GM12878 (cell line): ENCODE measurements around the gene SORCS2. TPM values are rescaled to one million over a fixed set of nuclear protein-coding genes. Genes with fewer than 3 reads are reported as not detected.

Experiments used
- ATAC-seq: fragments of 200-7000 bp; cut with Tn5 transposase; 3 replicates; pipeline ENCODE4 v1.9.1; 2020; ENCODE audit warnings: mild to moderate bottlenecking, moderate library complexity
- BruUV-seq: library from RNA; stranded (reverse); fragments of 400-500 nt; replicated peaks from 2 replicates; lab custom pipeline; 2021; lab: Mats Ljungman, UMichigan
- CTCF ChIA-PET: fragments of 300-600 bp; sonication (Branson Sonifier 250); formaldehyde crosslinking; extraction: SDS; loops from one replicate; lab custom pipeline; 2021; ENCODE audit warnings: inconsistent platforms; lab: Yijun Ruan, JAX
- POLR2A ChIA-PET: fragments of 350-600 bp; formaldehyde crosslinking; extraction: SDS; loops from one replicate; lab custom pipeline; 2021; ENCODE audit warnings: inconsistent platforms; lab: Charles Lee
- RAD21 ChIA-PET: fragments of 300-600 bp; sonication (Branson Sonifier 250); formaldehyde crosslinking; loops from one replicate; lab custom pipeline; 2023; ENCODE audit warnings: antibody characterized with exemption; ENCODE audit not compliant: unreplicated experiment; lab: Charles Lee
- SMC1A ChIA-PET: fragments of 300-600 bp; sonication (Branson Sonifier 250); formaldehyde crosslinking; loops from one replicate; lab custom pipeline; 2023; ENCODE audit not compliant: unreplicated experiment, uncharacterized antibody; lab: Charles Lee
- DNase-seq: peaks from one replicate; pipeline ENCODE4 v3.0.0-alpha.2; 2011; ENCODE audit warnings: low read depth, low spot score
- FAIRE-seq: peaks from 3 replicates; lab custom pipeline; 2011; peaks lifted over from hg19 to GRCh38; lab: Jason Lieb, UNC
- H2AFZ ChIP-seq: 2 replicates; pipeline ENCODE4 v1.6.0; 2011; ENCODE audit warnings: low read depth, low read length, control low read depth; ENCODE audit not compliant: control insufficient read depth
- H3K27ac ChIP-seq: 2 replicates; pipeline ENCODE4 v1.5.1; 2011; ENCODE audit warnings: control low read depth; ENCODE audit not compliant: control insufficient read depth, insufficient read depth
- H3K27me3 ChIP-seq, 2 experiments: replicated peaks in 1 of 2; 2 replicates each; pipeline versions ENCODE4 v1.6.0 to v1.6.1; 2011; ENCODE audit warnings: low read length in 1 of 2; ENCODE audit not compliant: control insufficient read depth in 2 of 2, insufficient read depth in 2 of 2
- H3K36me3 ChIP-seq, 2 experiments: 2 replicates each; pipeline ENCODE4 v1.5.1; 2011; ENCODE audit warnings: low read length in 1 of 2; ENCODE audit not compliant: control insufficient read depth in 2 of 2, insufficient read depth in 2 of 2
- H3K4me1 ChIP-seq: 2 replicates; pipeline ENCODE4 v1.6.1; 2011; ENCODE audit warnings: mild to moderate bottlenecking, low read length, moderate library complexity, mixed read lengths; ENCODE audit not compliant: control insufficient read depth, insufficient read depth
- H3K4me2 ChIP-seq: 2 replicates; pipeline ENCODE4 v1.6.0; 2011; ENCODE audit warnings: control low read depth; ENCODE audit not compliant: control insufficient read depth, insufficient read depth
- H3K4me3 ChIP-seq: fragments of 200-600 bp; sonication (generic); 2 replicates; pipeline ENCODE4 v1.5.1; 2016
- H3K79me2 ChIP-seq: 2 replicates; pipeline ENCODE4 v1.6.0; 2011; ENCODE audit warnings: low read length; ENCODE audit not compliant: control insufficient read depth, insufficient read depth
- H3K9ac ChIP-seq: 2 replicates; pipeline ENCODE4 v1.8.0; 2011; ENCODE audit warnings: low read length, control low read depth, mixed read lengths; ENCODE audit not compliant: control insufficient read depth, insufficient read depth
- H3K9me3 ChIP-seq: replicated peaks from 3 replicates; pipeline ENCODE4 v1.5.1; 2011; ENCODE audit warnings: mild to moderate bottlenecking, low read length; ENCODE audit not compliant: control insufficient read depth, insufficient read depth
- H4K20me1 ChIP-seq: 2 replicates; pipeline ENCODE4 v1.6.0; 2011; ENCODE audit not compliant: control insufficient read depth, insufficient read depth
- ATF2 ChIP-seq: IDR thresholded peaks from 2 replicates; pipeline ENCODE4 v1.6.1; 2012; ENCODE audit warnings: low read length, inconsistent platforms
- CBFB ChIP-seq: IDR thresholded peaks from 2 replicates; pipeline ENCODE4 v1.6.1; 2016; ENCODE audit warnings: antibody characterized with exemption, low read depth
- EP300 ChIP-seq, 2 experiments: fragments of 150-350 bp in 1 of 2; IDR thresholded peaks; 2 replicates each; pipeline ENCODE4 v1.6.1; 2011 to 2012; ENCODE audit warnings: low read depth in 2 of 2, low read length in 2 of 2, borderline replicate concordance in 1 of 2, improper control_type of control experiment in 1 of 2, inconsistent platforms in 1 of 2; ENCODE audit not compliant: control insufficient read depth in 1 of 2
- JUND ChIP-seq: IDR thresholded peaks from 2 replicates; pipeline ENCODE4 v1.6.1; 2012; ENCODE audit warnings: low read depth, mild to moderate bottlenecking, low read length, improper control_type of control experiment, moderate library complexity
- MLLT1 ChIP-seq: fragments of 450-650 bp; IDR thresholded peaks from 2 replicates; pipeline ENCODE4 v1.6.1; 2016; ENCODE audit warnings: mild to moderate bottlenecking
- MTA3 ChIP-seq: IDR thresholded peaks from 2 replicates; pipeline ENCODE4 v1.6.1; 2012; ENCODE audit warnings: low read length, inconsistent platforms, borderline replicate concordance
- MYC ChIP-seq: IDR thresholded peaks from 2 replicates; pipeline ENCODE4 v1.6.1; 2011; ENCODE audit warnings: mild to moderate bottlenecking, low read length, moderate library complexity, inconsistent platforms; ENCODE audit not compliant: insufficient read depth, insufficient replicate concordance, insufficient read length, severe bottlenecking
- NFYB ChIP-seq: IDR thresholded peaks from 2 replicates; pipeline ENCODE4 v1.6.1; 2011; ENCODE audit warnings: low read depth, mild to moderate bottlenecking, low read length, improper control_type of control experiment, moderate library complexity; ENCODE audit not compliant: insufficient read depth
- PAX8 ChIP-seq: fragments of 450-650 bp; IDR thresholded peaks from 2 replicates; pipeline ENCODE4 v1.6.1; 2017; ENCODE audit warnings: mild to moderate bottlenecking, moderate library complexity
- SMC3 ChIP-seq: IDR thresholded peaks from 2 replicates; pipeline ENCODE4 v1.6.1; 2011; ENCODE audit warnings: low read length, improper control_type of control experiment, borderline replicate concordance
- USF1 ChIP-seq: IDR thresholded peaks from 2 replicates; pipeline ENCODE4 v1.6.1; 2011; ENCODE audit warnings: borderline replicate concordance, low read depth, mild to moderate bottlenecking, moderate library complexity, mixed read lengths, low read length; ENCODE audit not compliant: insufficient read depth; ENCODE audit errors: extremely low read length
- USF2 ChIP-seq: IDR thresholded peaks from 2 replicates; pipeline ENCODE4 v1.6.1; 2011; ENCODE audit warnings: low read depth, low read length, improper control_type of control experiment, borderline replicate concordance
- YY1 ChIP-seq: IDR thresholded peaks from 2 replicates; pipeline ENCODE4 v1.6.1; 2011; ENCODE audit warnings: low read depth, mild to moderate bottlenecking, low read length
- ZBTB11 ChIP-seq: fragments of 450-650 bp; formaldehyde crosslinking; IDR thresholded peaks from 2 replicates; pipeline ENCODE4 v1.5.0; 2022; ENCODE audit warnings: mild to moderate bottlenecking, missing genetic modification characterization
- ZSCAN29 ChIP-seq: fragments of 450-650 bp; IDR thresholded peaks from 2 replicates; pipeline ENCODE4 v1.6.1; 2017; ENCODE audit warnings: mild to moderate bottlenecking, moderate library complexity
- WGBS: methylation state at CpG from one replicate; pipeline ENCODE4 v1.1.6; 2016; ENCODE audit warnings: low lambda C conversion rate; ENCODE audit not compliant: insufficient replicate concordance, insufficient coverage; ENCODE audit errors: missing lambda C conversion rate; 5-methylcytosine and 5-hydroxymethylcytosine counted together
- in situ Hi-C: fragments of 300-500 bp; cut with MboI; formaldehyde crosslinking; loops from 9 replicates; pipeline ENCODE4 v1.14.3; 2018; ENCODE audit warnings: mixed read lengths
- intact Hi-C: fragments of 100-400 bp; cut with micrococcal nuclease; formaldehyde crosslinking; loops from one replicate; pipeline ENCODE4 v1.14.2; 2022; ENCODE audit not compliant: unreplicated experiment
- polyA plus RNA-seq, 11 experiments: library from polyadenylated mRNA; depleted of rRNA in 4 of 11; unstranded in 6 of 11; stranded (reverse) in 5 of 11; fragments of >200 nt; fragmentation: Nextera tagmentation in 4 of 11; fragmentation: Illumina TruSeq in 1 of 11; extraction: Ambion mirVana in 4 of 11; extraction: Trizol in 1 of 11; gene quantifications; 1 replicate in 1 of 11; 2 replicates in 10 of 11; pipeline versions ENCODE4 v1.2.1 to v1.2.3, GENCODE V29; 2011 to 2016; ENCODE audit warnings: inconsistent platforms in 2 of 11, missing spikeins in 2 of 11, low read depth in 1 of 11
- total RNA-seq, 4 experiments: library from RNA; depleted of rRNA in 3 of 4; stranded (reverse); fragments of >200 nt in 3 of 4; fragmentation: Illumina TruSeq in 1 of 4; extraction: Trizol in 1 of 4; gene quantifications; 2 replicates each; pipeline versions ENCODE4 v1.2.1 to v1.2.3, GENCODE V29; 2013 to 2021

The SORCS2 gene
- total and polyA plus RNA-seq, 10 of the 15 experiments (the other 5 are each of a cell fraction or from before 2014, with no cell fraction given), result 0.01 to 0.15 (median 0.05) TPM; not detected in 5

GRCh38 chr4:7399440-7400234 is 207.3 kb downstream of the SORCS2 start:
- Histone ChIP-seq H3K4me1 (no peaks in the 10 kb centered on the region), H3K4me2 (no peak overlapping the region), H3K79me2 (no peaks in the 10 kb centered on the region), H3K9ac (no peak overlapping the region), H3K4me3 (no peak overlapping the region), H3K9me3 (no peaks in the 10 kb centered on the region), H2AFZ (no peak overlapping the region), H3K27me3 (no peaks in the 10 kb centered on the region), H3K36me3 (no peaks in the 10 kb centered on the region), H4K20me1 (no peaks in the 10 kb centered on the region), H3K27ac (no peak overlapping the region)
- ChIA-PET SMC1A (no interaction called here), CTCF (no interaction called here), POLR2A (no interaction called here), RAD21 (no interaction called here)
- no TSS peak for BruUV-seq
- intact Hi-C loops (no loop called here), in situ Hi-C loops (no loop called here)
- DNase-seq (no peak), FAIRE-seq (no peak), ATAC-seq (no peak)
- 21% methylated on average over 16 of the region's 16 CpGs for WGBS
- TF ChIP-seq PAX8 (no peak), NFYB (no peak), USF1 (no peak), ZSCAN29 (no peak), JUND (no peak), ZBTB11 (CRISPR knock-in tag) (no peak), MYC (no peak), YY1 (no peak), MLLT1 (no peak), CBFB (no peak), ATF2 (no peak), SMC3 (no peak), EP300 (IDR thresholded peaks at IDR 0.05; ENCODE audit: borderline replicate concordance in 1 of 2, control insufficient read depth in 1 of 2, low read depth in 2 of 2, low read length in 2 of 2) (no peak), MTA3 (no peak), USF2 (no peak)
